ENCODE measurements around the gene ISY1. TPM values are rescaled to one million over a fixed set of nuclear protein-coding genes. Genes with fewer than 3 reads are reported as not detected.
"Not testable (repeated sequence)": the region's sequence is repeated elsewhere in the genome, so short reads cannot be mapped to it uniquely, and the experiment has no call there.

ISY1 gene
- total and polyA plus RNA-seq, 2 donors, result 32.6 to 34.8 TPM

- no peaks in the 10 kb centered on the region for H3K9me3 ChIP-seq (ENCODE audit: control insufficient read depth in 2 of 2, insufficient read depth in 1 of 2, low read length in 1 of 2)
- H3K4me3 ChIP-seq (ENCODE audit: low read length in 2 of 2), result no peak overlapping the region
- DNase-seq (ENCODE audit: low read depth in 6 of 9, low spot score in 9 of 9), result no peak
- WGBS, result 47% methylated on average over 6 of the region's 6 CpGs
- H3K27me3 ChIP-seq (ENCODE audit: control insufficient read depth in 2 of 2, insufficient read depth in 1 of 2, low read length in 1 of 2), result no peaks in the 10 kb centered on the region
- H3K4me1 ChIP-seq (ENCODE audit: control insufficient read depth in 2 of 2, insufficient read depth in 2 of 2, low read length in 2 of 2), result no peaks in the 10 kb centered on the region
- no peak overlapping the region for H3K27ac ChIP-seq (ENCODE audit: low read depth in 1 of 2, low read length in 1 of 2)
- H3K36me3 ChIP-seq (ENCODE audit: control insufficient read depth in 2 of 2, insufficient read depth in 2 of 2, low read length in 1 of 2), result no peaks in the 10 kb centered on the region
Observed at GRCh38 chr3:129195731-129196256, 34.9 kb upstream of the ISY1 start.

GRCh38 chr3:129189793-129190192, 28.9 kb upstream of the ISY1 start:
- peaks cover 2 to 12% of the 10 kb centered on the region in 2 donors for H3K4me1 ChIP-seq (ENCODE audit: control insufficient read depth in 2 of 2, insufficient read depth in 2 of 2, low read length in 2 of 2)
- 98% methylated on average over 8 of the region's 8 CpGs for WGBS
- H3K27me3 ChIP-seq (ENCODE audit: control insufficient read depth in 2 of 2, insufficient read depth in 1 of 2, low read length in 1 of 2); H3K4me3 ChIP-seq (ENCODE audit: low read length in 2 of 2); H3K9me3 ChIP-seq (ENCODE audit: control insufficient read depth in 2 of 2, insufficient read depth in 1 of 2, low read length in 1 of 2); DNase-seq (ENCODE audit: low read depth in 6 of 9, low spot score in 9 of 9); H3K27ac ChIP-seq (ENCODE audit: low read depth in 1 of 2, low read length in 1 of 2); H3K36me3 ChIP-seq (ENCODE audit: control insufficient read depth in 2 of 2, insufficient read depth in 2 of 2, low read length in 1 of 2): not testable (repeated sequence)

- Histone ChIP-seq H3K4me3 (ENCODE audit: low read length in 2 of 2) (no peak overlapping the region), H3K9me3 (ENCODE audit: control insufficient read depth in 2 of 2, insufficient read depth in 1 of 2, low read length in 1 of 2) (no peaks in the 10 kb centered on the region), H3K36me3 (ENCODE audit: control insufficient read depth in 2 of 2, insufficient read depth in 2 of 2, low read length in 1 of 2) (no peaks in the 10 kb centered on the region), H3K27ac (ENCODE audit: low read depth in 1 of 2, low read length in 1 of 2) (no peak overlapping the region), H3K27me3 (ENCODE audit: control insufficient read depth in 2 of 2, insufficient read depth in 1 of 2, low read length in 1 of 2) (no peaks in the 10 kb centered on the region), H3K4me1 (ENCODE audit: control insufficient read depth in 2 of 2, insufficient read depth in 2 of 2, low read length in 2 of 2) (peaks cover 2 to 19% of the 10 kb centered on the region in 2 donors)
- 94% methylated on average over 1 of the region's 1 CpG for WGBS
- DNase-seq (ENCODE audit: low read depth in 6 of 9, low spot score in 9 of 9), result no peak
Observed at GRCh38 chr3:129187857-129188256, 27.0 kb upstream of the ISY1 start.

- WGBS, result 97% methylated on average over 3 of the region's 3 CpGs
- H3K4me3 ChIP-seq (ENCODE audit: low read length in 2 of 2), result no peak overlapping the region
- peaks cover 0 to 3% of the 10 kb centered on the region in 2 donors for H3K36me3 ChIP-seq (ENCODE audit: control insufficient read depth in 2 of 2, insufficient read depth in 2 of 2, low read length in 1 of 2)
- no peak for DNase-seq (ENCODE audit: low read depth in 6 of 9, low spot score in 9 of 9)
- H3K4me1 ChIP-seq (ENCODE audit: control insufficient read depth in 2 of 2, insufficient read depth in 2 of 2, low read length in 2 of 2), result peaks cover 7 to 26% of the 10 kb centered on the region in 2 donors
- H3K9me3 ChIP-seq (ENCODE audit: control insufficient read depth in 2 of 2, insufficient read depth in 1 of 2, low read length in 1 of 2), result no peaks in the 10 kb centered on the region
- H3K27ac ChIP-seq (ENCODE audit: low read depth in 1 of 2, low read length in 1 of 2), result no peak overlapping the region
- no peaks in the 10 kb centered on the region for H3K27me3 ChIP-seq (ENCODE audit: control insufficient read depth in 2 of 2, insufficient read depth in 1 of 2, low read length in 1 of 2)
Observed at GRCh38 chr3:129185783-129186182, 24.9 kb upstream of the ISY1 start.

GRCh38 chr3:129184784-129185542, 24.1 kb upstream of the ISY1 start:
- Histone ChIP-seq H3K27ac (ENCODE audit: low read depth in 1 of 2, low read length in 1 of 2) (peak overlapping the region; percentile 42 to 91), H3K4me1 (ENCODE audit: control insufficient read depth in 2 of 2, insufficient read depth in 2 of 2, low read length in 2 of 2) (peaks cover 10 to 32% of the 10 kb centered on the region in 2 donors), H3K4me3 (ENCODE audit: low read length in 2 of 2) (peak overlapping the region in 1 of 2 donors; percentile 98)
- H3K36me3 ChIP-seq (ENCODE audit: control insufficient read depth in 2 of 2, insufficient read depth in 2 of 2, low read length in 1 of 2); DNase-seq (ENCODE audit: low read depth in 6 of 9, low spot score in 9 of 9); H3K27me3 ChIP-seq (ENCODE audit: control insufficient read depth in 2 of 2, insufficient read depth in 1 of 2, low read length in 1 of 2); H3K9me3 ChIP-seq (ENCODE audit: control insufficient read depth in 2 of 2, insufficient read depth in 1 of 2, low read length in 1 of 2): not testable (repeated sequence)
- 91% methylated on average over 20 of the region's 20 CpGs for WGBS

GRCh38 chr3:129184396-129184657, 23.5 kb upstream of the ISY1 start:
- Histone ChIP-seq H3K4me3 (ENCODE audit: low read length in 2 of 2) (peak overlapping the region; percentile 79 to 98), H3K36me3 (ENCODE audit: control insufficient read depth in 2 of 2, insufficient read depth in 2 of 2, low read length in 1 of 2) (peaks cover 0 to 14% of the 10 kb centered on the region in 2 donors), H3K27me3 (ENCODE audit: control insufficient read depth in 2 of 2, insufficient read depth in 1 of 2, low read length in 1 of 2) (no peaks in the 10 kb centered on the region), H3K9me3 (ENCODE audit: control insufficient read depth in 2 of 2, insufficient read depth in 1 of 2, low read length in 1 of 2) (no peaks in the 10 kb centered on the region), H3K4me1 (ENCODE audit: control insufficient read depth in 2 of 2, insufficient read depth in 2 of 2, low read length in 2 of 2) (peaks cover 10 to 32% of the 10 kb centered on the region in 2 donors), H3K27ac (ENCODE audit: low read depth in 1 of 2, low read length in 1 of 2) (peak overlapping the region; percentile 91 to 96)
- DNase-seq (ENCODE audit: low read depth in 6 of 9, low spot score in 9 of 9), result peak in 1 of 9 donors; percentile 35
- 3% methylated on average over 5 of the region's 5 CpGs for WGBS

- Histone ChIP-seq H3K36me3 (ENCODE audit: control insufficient read depth in 2 of 2, insufficient read depth in 2 of 2, low read length in 1 of 2) (peaks cover 0 to 19% of the 10 kb centered on the region in 2 donors), H3K4me1 (ENCODE audit: control insufficient read depth in 2 of 2, insufficient read depth in 2 of 2, low read length in 2 of 2) (peaks cover 10 to 32% of the 10 kb centered on the region in 2 donors), H3K4me3 (ENCODE audit: low read length in 2 of 2) (peak within 1 kb of the TSS; percentile 79 to 98), H3K27ac (ENCODE audit: low read depth in 1 of 2, low read length in 1 of 2) (peak within 1 kb of the TSS; percentile 93 to 97), H3K27me3 (ENCODE audit: control insufficient read depth in 2 of 2, insufficient read depth in 1 of 2, low read length in 1 of 2) (no peaks in the 10 kb centered on the region), H3K9me3 (ENCODE audit: control insufficient read depth in 2 of 2, insufficient read depth in 1 of 2, low read length in 1 of 2) (no peaks in the 10 kb centered on the region)
- WGBS, result under 1% methylated on average over 83 of the region's 83 CpGs
- peak; percentile 80 to 97 (median 92) for DNase-seq (ENCODE audit: low read depth in 6 of 9, low spot score in 9 of 9)
Observed at GRCh38 chr3:129183569-129184395, 22.9 kb upstream of the ISY1 start, which contains the start of gene CNBP. CNBP (minus strand) TSS chr3:129183896; CDS start chr3:129171757, 12,139 bp downstream.

GRCh38 chr3:129182390-129183185, 21.7 kb upstream of the ISY1 start:
- Histone ChIP-seq H3K9me3 (ENCODE audit: control insufficient read depth in 2 of 2, insufficient read depth in 1 of 2, low read length in 1 of 2) (no peaks in the 10 kb centered on the region), H3K36me3 (ENCODE audit: control insufficient read depth in 2 of 2, insufficient read depth in 2 of 2, low read length in 1 of 2) (peaks cover 0 to 30% of the 10 kb centered on the region in 2 donors), H3K27ac (ENCODE audit: low read depth in 1 of 2, low read length in 1 of 2) (peak overlapping the region; percentile 93 to 97), H3K4me1 (ENCODE audit: control insufficient read depth in 2 of 2, insufficient read depth in 2 of 2, low read length in 2 of 2) (peaks cover 10 to 28% of the 10 kb centered on the region in 2 donors), H3K27me3 (ENCODE audit: control insufficient read depth in 2 of 2, insufficient read depth in 1 of 2, low read length in 1 of 2) (no peaks in the 10 kb centered on the region), H3K4me3 (ENCODE audit: low read length in 2 of 2) (peak overlapping the region; percentile 79 to 98)
- WGBS, result under 1% methylated on average over 24 of the region's 24 CpGs
- peak in 2 of 9 donors; percentile 27 to 48 for DNase-seq (ENCODE audit: low read depth in 6 of 9, low spot score in 9 of 9)

All from thymus (tissue), 11 donors.